Activated CD4-positive, alpha-beta T cell treated with anti-CD3 and anti-CD28 coated beads, Interleukin-2, Interleukin-6, amounts not matched to agents 100 ng/mL and 50 ng/mL, durations not matched to agents 16 hours and 8 hours (primary cell): ENCODE data around the gene CCNL2.
"Not testable (repeated sequence)": the region's sequence is repeated elsewhere in the genome, so short reads cannot be mapped to it uniquely, and the experiment has no call there.

Source experiments
- DNase-seq: peaks from one replicate; pipeline ENCODE4 v3.0.0-alpha.2; 2020

CCNL2 gene

DNA sequence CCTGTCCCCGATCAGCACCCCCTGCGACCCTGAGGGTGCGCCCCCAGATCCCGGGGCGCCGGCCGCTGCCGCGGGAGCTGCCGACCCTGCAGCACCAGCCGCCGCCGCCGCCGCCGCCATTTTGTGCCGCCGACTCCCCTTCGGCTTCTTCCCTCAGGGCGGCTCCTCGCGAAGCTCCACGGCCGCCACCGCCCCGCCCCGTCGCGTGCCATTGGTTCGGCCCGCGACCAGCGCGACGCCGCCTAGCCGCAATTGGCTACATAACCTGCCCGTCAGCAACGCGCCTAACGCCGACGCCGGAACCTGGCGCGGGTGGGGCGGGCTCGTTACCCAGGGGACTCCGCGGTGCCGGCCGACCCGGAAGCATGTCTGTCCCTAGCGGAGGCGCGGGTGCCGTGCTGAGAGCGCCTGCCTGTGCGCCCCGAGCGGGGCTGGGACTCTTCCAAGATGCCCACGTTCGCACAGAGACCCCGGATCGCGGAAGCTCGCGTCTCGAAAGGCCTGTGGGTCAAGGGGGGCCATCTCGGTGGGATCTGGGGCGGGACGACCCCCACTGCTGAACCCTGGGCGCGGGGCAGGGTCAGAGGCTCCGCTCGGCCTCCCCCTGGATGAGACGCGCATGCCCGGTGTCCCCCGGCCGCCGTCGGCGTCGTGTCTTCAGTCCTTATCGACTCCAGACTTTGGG lies at the start of gene CCNL2:
TSS of gene CCNL2 (minus strand) at position 149 of the 685 bp plus-strand sequence. CDS start at position 120, 29 bp downstream.
- DNase-seq, result peak; percentile 100

GRCh38 chr1:1446631-1447030 lies 47.5 kb upstream of the CCNL2 start:
- not testable (repeated sequence) for DNase-seq

DNA sequence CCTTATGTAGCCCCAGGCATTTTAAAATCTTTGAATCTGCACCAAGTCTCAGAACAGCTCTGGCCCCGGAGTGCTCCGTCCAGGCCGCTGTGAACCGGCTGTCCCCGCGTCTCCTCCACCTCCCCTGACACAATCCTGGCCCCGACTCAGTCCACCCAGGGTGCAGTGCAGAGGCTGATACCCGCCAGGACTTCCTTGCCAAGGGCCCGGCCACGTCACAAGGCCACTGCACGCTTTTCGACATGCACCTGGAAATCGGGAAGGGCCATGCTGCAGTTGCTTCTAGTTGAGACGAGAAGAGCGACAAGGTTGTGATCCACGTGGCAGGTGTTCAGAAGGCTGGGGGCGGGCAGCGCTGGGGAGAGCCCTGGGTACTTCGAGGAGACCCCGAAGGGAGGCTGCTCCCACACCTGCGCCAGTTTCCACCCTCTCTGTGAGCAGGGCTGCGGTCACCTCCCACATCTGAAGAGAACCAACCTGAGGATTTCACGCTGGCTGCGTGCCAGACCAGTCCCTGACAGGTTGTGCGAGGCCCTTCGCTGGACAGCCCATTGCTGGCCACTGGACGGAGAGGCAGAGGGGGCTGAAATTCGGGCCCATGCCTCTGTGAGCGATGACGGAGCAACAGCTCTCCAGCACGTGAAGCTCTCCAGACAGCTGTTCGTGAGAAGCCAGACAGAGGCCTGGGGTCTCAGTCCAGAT lies 43.1 kb upstream of the CCNL2 start:
- no peak for DNase-seq

GRCh38 chr1:1441002-1441888 lies 42.1 kb upstream of the CCNL2 start:
- peak; percentile 68 for DNase-seq

DNA sequence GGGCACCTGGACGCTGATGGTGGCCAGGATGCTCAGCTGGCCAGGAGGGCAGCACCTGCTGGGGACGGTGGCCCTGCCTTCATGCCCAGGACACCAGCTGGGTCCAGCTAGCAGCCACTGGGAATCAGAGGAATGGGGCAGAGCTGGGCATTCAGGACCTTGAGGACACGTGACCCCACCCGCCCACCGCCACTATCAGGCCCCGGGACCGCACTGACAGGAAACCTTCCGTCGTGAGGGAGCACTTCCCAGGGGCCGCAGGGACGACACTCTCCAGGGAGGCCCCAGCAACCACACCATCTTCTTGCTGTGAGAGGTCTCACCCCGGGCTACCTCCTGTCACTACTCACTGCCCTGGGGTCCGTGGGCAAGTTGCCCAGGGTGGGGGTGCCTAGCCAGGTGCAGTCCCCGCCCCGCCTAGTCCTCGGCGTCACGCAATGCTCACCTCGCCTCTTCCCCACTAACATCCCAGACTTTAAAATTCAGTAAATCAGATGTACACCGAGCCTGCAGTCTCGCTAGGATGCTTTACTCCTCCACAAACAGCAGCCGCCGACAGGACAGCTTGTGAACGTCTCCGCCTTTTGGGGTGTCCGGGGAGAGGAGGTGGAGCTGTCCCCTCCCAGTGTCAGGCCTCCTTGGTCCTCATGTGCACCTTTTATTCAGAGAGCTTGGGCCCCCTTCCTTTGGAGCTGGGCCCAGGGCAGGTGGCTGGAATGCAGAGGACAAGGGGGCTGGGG lies 41.3 kb upstream of the CCNL2 start:
- no peak for DNase-seq

GRCh38 chr1:1439546-1440261 lies 40.6 kb upstream of the CCNL2 start:
- no peak for DNase-seq

- no peak for DNase-seq
These were observed 39.6 kb upstream of the CCNL2 start for GRCh38 chr1:1438531-1439381.

DNA sequence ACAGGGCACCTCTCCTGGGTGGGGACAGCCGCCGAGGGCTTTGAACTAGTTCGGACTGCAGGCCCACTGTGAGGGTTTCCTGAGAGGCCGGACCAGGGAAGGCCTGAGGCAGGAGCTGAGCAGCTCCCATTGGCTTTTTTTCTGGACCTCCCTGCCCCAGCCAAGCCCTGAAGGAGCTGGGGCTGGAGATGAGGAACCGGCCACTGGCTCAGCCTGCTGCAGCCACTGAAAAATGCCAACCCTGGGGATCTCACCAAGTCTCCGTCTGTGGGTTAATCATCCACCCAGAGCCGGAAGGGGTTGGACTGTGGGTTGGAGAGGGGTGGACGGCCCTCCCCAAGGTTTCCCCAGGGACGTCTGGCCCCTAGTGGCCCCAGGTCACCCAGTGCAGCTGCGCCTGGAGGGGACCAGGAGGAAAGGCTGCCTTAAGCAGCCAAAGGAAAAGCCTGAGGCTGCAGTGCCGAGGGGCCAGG lies 38.8 kb upstream of the CCNL2 start:
- DNase-seq, result no peak

DNA sequence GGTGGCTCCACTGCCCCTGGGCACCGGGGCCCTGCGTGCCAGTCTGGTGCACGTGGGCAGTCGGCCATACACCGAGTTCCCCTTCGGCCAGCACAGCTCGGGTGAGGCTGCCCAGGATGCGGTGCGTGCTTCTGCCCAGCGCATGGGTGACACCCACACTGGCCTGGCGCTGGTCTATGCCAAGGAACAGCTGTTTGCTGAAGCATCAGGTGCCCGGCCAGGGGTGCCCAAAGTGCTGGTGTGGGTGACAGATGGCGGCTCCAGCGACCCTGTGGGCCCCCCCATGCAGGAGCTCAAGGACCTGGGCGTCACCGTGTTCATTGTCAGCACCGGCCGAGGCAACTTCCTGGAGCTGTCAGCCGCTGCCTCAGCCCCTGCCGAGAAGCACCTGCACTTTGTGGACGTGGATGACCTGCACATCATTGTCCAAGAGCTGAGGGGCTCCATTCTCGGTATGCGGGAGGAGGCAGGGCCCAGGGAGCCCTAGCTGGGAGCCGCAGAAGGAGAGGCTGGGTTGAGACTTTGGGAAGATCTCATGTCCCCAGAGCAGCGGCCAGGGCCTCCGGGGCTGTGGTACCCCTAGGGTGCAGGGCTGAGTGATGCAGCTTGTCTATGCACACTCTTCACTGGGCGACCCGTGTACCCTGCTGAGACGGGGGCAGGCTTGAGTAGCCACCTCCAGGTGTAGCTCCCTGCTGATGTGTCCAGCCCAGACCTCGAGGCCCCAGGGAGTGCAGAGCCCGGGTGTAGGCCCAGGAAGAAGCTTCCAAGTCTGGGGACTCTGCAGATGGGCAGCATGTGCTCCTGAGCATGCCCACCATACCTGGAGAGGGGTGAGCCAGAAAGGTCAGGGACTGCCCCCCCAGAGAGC lies 38.1 kb upstream of the CCNL2 start:
- DNase-seq, result no peak

DNA sequence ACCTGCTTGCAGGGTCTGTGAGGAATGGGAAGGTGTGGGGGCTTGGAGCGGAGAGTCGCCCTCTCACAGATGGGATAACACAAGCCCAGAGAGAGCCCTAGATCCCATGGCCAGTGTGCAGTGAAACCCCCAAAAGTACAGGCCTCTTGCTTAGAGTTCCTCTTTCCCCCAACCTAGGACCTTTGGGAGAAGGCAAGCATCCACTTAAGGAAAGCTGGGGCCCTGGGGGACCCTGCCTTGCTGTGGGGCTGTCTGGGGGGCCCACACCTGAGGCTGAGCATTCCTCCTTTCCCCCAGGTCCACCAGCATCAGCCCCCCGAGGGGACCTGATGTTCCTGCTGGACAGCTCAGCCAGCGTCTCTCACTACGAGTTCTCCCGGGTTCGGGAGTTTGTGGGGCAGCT lies 37.5 kb upstream of the CCNL2 start:
- DNase-seq, result no peak

DNA sequence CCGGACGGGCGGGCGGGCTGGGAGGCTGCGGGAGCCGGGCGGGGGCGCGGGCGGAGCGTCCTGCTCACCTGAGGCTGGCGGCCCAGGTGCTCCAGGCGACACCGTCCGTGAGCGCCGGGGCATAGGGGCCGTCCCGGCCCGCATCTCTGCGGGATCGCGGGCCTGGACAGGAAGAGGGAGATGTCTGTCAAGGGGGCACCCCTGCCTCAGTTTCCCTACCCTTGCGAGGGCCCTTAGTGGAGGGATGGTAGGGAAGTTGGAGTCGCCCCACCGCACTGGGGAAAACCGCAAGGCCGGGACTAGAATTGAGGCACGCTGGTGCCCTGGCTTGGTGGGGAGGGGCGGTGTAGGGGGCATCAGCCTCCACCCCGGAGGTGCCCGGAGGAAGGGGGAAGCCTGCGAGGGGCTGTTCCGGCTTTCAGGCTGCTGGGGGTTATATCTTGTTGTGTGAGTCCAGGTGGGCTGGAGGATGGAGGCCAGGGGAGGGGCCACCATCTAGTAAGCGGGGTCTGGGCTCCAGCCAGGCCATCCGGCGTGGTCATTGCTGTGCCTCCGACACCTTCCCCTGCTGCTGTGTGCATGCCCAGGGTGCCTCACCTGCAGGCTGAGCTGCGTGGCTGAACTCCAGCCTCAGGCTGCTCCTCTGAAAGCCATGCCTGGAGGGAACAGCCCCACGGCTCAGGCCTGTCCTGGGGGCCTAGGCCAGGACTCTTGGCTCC lies 36.9 kb upstream of the CCNL2 start:
- DNase-seq, result no peak

DNA sequence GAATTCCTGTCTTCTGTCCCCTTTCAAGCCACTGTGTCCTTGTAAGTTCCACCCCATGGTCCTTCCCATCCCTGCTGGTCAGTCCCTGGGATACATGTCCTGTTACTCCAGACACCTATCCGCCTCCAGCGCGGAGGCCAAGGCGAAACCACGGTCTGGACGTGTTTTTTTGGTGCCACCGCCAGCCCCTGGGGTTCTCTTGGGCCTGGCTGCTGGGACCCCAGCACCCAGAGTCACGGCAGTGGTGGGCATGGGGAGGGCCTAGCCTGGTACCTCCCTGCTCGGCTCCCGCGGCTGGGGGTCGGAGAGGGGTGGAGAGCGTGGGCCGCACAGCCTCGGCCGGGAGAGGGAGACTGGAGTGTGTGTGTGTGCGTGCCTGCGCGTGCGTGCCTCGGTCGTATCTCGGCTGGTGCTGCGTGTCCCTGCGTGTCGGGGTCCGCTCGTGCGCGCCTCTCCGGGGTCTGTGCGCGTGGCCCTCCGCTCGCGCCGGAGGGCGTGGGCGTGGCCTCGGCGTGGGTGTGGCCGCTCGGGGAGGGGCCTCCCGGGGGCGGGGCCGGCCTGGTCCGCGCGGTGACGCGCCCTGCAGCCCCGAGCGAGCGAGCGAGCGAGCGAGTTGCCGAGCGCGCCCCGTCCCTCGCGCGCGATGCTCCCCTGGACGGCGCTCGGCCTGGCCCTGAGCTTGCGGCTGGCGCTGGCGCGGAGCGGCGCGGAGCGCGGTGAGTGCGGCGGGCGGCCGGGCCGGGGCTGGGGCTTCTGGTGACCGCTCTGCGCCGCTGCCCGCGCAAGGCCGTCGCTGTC lies 36.2 kb upstream of the CCNL2 start, which contains the start of gene VWA1:
TSS of gene VWA1 (plus strand) at position 585 of the 798 bp plus-strand sequence. CDS start at position 644, 59 bp downstream.
- DNase-seq, result peak; percentile 82

DNA sequence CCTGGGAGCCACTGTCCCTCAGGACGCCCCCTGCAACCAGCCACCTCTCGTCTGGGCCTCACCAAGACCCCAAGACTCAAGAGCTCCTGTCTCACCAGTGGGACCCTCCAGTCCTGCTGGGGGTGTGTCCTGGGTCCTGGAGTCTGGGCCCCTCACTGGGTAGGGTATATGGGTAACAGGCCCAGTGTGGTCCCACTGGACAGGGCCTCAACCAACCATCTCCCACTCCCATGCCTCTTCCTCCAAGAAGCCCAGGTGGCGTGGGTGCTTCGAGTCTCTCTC lies 35.6 kb upstream of the CCNL2 start:
- no peak for DNase-seq

DNA sequence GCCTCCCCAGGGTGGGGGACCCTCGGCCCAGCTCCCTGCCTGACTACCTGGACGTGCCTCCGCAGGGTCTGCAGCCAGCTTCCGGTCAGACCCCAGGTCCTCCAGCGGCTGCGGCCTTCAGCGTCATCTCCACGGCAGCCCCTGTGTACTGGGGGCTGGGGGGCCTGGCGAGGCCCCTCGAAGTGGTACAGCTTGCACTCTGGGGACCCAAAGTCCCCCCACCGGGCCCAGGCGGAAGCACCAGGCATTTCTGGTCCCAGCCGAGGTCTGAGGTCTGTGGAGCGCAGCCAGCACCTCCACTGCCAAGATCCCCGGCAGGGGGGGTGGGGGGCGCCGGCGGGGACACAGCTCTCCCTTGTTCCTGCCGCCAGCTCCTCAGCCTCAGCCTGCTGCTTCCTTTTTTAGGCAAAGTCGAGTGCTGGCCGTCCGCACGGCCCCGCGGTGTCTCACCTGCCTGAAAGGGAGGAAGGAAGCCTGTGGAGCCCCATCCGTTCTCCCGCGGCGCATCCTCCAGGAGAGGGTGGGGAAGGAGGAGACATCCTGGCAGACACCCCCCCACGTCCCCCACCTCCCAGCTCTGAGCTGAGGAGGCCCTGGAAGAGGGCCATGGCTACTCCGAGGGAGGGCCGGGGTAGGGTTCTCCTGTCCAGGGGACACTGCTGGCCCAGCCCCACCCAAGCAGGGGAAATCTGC lies 35.1 kb upstream of the CCNL2 start:
- DNase-seq, result no peak

DNA sequence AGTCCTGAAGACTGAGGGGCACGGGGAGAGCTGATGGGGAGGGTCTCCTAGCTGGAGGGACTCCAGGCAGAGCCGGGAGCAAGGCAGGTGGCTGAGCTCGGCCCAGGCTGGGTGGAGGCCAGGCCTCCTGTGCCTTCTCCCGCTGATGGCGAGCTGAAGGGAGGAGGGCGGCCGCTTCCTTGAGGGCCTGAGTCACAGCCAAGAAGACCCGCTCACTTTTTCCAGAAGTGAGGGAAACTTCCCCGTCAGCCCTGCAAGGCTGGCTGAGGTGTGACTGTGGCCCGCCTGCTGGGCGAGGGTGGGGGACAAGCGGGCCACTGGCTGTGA lies 34.6 kb upstream of the CCNL2 start:
- peak; percentile 45 for DNase-seq

DNA sequence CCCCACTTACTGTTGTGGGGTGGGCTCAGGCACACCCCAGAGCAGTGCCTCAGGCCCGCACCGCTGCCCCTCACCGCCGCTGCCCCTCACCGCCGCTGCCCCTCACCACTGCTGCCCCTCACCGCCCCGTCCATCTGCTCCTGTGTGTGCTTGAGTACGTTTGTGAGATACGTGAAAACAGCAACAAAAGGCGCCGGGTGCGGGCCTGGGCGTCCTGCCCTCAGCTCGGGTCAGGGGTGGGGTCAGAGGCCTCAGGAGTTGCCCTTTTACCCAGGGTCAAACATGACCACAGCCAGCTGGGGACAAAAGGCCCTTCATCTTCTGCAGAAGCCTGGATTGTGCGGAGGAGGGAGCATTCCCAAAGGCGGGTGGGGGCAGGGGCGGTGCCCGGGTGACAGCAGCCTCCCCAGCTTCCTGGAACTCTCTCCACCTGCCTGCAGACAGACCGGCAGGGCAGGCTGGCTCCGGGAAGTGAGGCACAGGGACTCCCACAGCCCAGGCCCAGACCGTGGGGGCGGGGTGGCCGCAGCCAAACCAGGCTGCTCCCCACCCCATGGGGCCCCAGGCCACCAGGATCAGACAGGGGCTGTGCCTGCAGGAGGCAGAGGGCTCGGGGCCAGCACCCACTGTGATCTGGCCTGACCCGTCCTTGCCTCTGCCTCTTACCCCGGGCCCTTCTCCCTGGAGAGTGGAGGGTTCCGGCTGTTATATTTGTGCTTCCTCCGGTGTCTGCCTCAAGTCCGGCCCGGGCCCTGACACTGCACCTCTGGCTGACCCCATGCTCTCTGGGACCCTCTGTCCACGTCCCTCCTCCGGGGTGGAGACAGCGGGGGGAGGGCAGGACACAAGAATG lies 34.0 kb upstream of the CCNL2 start:
- DNase-seq, result no peak
